Measurements from ENCODE around the gene UMOD.

UMOD gene

DNA sequence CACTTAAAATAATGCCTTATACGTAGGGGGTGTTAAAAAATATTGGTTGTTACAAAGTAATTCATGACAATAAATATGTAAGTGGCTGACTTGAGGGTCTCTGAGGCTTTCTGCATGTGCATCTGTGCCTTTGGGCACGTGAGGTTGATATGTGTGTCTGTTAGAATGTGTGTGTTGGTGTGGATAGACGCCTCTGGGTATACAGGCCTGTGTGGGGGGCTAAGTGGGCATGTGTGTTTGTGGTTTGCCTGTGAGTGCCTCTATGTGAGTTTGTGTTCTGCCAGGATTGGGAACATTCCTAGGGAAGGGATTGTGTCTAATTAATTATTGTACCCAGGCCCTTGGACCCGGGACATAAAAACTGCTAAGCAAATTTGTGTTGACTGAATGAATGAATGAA is 44.2 kb downstream of the UMOD start:
- TF ChIP-seq CREB1 (IDR thresholded peaks at IDR 0.05; ENCODE audit: low read depth) (no peak), FOXM1 (IDR thresholded peaks at IDR 0.05; ENCODE audit: borderline replicate concordance, low read depth) (no peak), TCF12 (IDR thresholded peaks at IDR 0.05; ENCODE audit: low read depth) (no peak), YY1 (IDR thresholded peaks at IDR 0.05; ENCODE audit: low read depth) (no peak)

GRCh38 chr16:20307791-20308190 is 44.7 kb downstream of the UMOD start:
- no peak for TF ChIP-seq YY1 (IDR thresholded peaks at IDR 0.05; ENCODE audit: low read depth)
- TF ChIP-seq EP300 (IDR thresholded peaks at IDR 0.05; ENCODE audit: borderline replicate concordance) = no peak
- TF ChIP-seq RAD21 (IDR thresholded peaks at IDR 0.05; ENCODE audit: low read depth) = no peak
- TF ChIP-seq TAF1 (IDR thresholded peaks at IDR 0.05; ENCODE audit: low read depth) = no peak
- TF ChIP-seq FOXM1 (IDR thresholded peaks at IDR 0.05; ENCODE audit: borderline replicate concordance, low read depth) = no peak
- TF ChIP-seq MAX (IDR thresholded peaks at IDR 0.05) = no peak
- TF ChIP-seq, protein P1, sequence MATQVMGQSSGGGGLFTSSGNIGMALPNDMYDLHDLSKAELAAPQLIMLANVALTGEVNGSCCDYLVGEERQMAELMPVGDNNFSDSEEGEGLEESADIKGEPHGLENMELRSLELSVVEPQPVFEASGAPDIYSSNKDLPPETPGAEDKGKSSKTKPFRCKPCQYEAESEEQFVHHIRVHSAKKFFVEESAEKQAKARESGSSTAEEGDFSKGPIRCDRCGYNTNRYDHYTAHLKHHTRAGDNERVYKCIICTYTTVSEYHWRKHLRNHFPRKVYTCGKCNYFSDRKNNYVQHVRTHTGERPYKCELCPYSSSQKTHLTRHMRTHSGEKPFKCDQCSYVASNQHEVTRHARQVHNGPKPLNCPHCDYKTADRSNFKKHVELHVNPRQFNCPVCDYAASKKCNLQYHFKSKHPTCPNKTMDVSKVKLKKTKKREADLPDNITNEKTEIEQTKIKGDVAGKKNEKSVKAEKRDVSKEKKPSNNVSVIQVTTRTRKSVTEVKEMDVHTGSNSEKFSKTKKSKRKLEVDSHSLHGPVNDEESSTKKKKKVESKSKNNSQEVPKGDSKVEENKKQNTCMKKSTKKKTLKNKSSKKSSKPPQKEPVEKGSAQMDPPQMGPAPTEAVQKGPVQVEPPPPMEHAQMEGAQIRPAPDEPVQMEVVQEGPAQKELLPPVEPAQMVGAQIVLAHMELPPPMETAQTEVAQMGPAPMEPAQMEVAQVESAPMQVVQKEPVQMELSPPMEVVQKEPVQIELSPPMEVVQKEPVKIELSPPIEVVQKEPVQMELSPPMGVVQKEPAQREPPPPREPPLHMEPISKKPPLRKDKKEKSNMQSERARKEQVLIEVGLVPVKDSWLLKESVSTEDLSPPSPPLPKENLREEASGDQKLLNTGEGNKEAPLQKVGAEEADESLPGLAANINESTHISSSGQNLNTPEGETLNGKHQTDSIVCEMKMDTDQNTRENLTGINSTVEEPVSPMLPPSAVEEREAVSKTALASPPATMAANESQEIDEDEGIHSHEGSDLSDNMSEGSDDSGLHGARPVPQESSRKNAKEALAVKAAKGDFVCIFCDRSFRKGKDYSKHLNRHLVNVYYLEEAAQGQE (IDR thresholded peaks at IDR 0.05; ENCODE audit: low read depth) = no peak
- TF ChIP-seq USF1 (IDR thresholded peaks at IDR 0.05) = no peak
- no peak for TF ChIP-seq TCF12 (IDR thresholded peaks at IDR 0.05; ENCODE audit: low read depth)
- no peak for TF ChIP-seq CEBPB (IDR thresholded peaks at IDR 0.05)
- TF ChIP-seq EGR1 (IDR thresholded peaks at IDR 0.05) = no peak
- no peak for TF ChIP-seq TEAD4 (IDR thresholded peaks at IDR 0.05)
- no peak for TF ChIP-seq ZBTB7A (IDR thresholded peaks at IDR 0.05; ENCODE audit: low read depth)
- no peak for TF ChIP-seq NFIC (IDR thresholded peaks at IDR 0.05)
- TF ChIP-seq CREB1 (IDR thresholded peaks at IDR 0.05; ENCODE audit: low read depth) = no peak

DNA sequence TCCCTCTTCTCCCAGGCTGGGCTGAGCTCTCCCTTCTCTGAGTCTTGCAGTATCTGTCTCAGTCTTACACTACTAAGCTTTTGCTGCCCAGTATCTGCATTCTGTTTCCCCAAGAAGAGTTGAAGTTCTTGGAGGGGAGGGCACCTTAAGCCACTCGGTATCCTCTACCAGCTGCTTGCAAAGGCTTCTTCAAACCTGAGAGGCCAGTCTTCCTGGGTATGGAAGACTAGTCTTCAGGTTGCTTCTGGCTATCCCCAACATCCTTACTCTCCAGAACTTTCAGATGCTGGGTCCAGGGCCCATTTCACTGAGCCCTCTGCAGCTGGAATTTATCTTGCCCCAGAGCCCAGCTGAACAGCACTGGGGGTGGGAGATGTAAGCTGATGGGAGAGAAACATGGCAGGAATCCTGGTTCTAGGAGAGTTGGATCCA is 45.3 kb downstream of the UMOD start:
- TF ChIP-seq FOXM1 (IDR thresholded peaks at IDR 0.05; ENCODE audit: borderline replicate concordance, low read depth) = no peak
- no peak for TF ChIP-seq TAF1 (IDR thresholded peaks at IDR 0.05; ENCODE audit: low read depth)
- TF ChIP-seq TCF12 (IDR thresholded peaks at IDR 0.05; ENCODE audit: low read depth) = no peak
- TF ChIP-seq MAX (IDR thresholded peaks at IDR 0.05) = no peak
- TF ChIP-seq EP300 (IDR thresholded peaks at IDR 0.05; ENCODE audit: borderline replicate concordance) = no peak
- no peak for TF ChIP-seq USF1 (IDR thresholded peaks at IDR 0.05)
- no peak for TF ChIP-seq NFIC (IDR thresholded peaks at IDR 0.05)
- TF ChIP-seq TEAD4 (IDR thresholded peaks at IDR 0.05) = no peak
- no peak for TF ChIP-seq ZBTB7A (IDR thresholded peaks at IDR 0.05; ENCODE audit: low read depth)
- no peak for TF ChIP-seq EGR1 (IDR thresholded peaks at IDR 0.05)
- no peak for TF ChIP-seq CREB1 (IDR thresholded peaks at IDR 0.05; ENCODE audit: low read depth)
- no peak for TF ChIP-seq CEBPB (IDR thresholded peaks at IDR 0.05)

DNA sequence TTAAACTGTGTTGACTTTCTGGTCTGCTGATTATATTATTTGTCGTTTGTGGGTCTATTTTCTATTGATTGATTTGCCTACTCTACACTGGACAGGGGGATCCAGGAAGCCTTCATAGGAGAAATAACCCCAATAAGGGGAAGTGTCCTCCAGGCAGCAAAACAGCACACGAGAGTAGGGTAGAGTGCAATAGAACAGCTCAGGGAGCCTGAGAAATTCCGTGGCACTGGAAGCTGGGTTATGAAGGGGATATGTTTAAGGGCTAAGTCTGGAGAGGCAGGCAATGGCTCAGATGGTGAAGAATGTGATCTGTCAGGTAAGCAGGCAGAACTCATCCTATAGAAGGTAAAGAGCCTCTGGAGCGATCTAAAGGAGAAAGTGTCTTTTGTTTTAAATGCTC is 46.1 kb downstream of the UMOD start:
- TF ChIP-seq EGR1 (IDR thresholded peaks at IDR 0.05) (no peak), CREB1 (IDR thresholded peaks at IDR 0.05; ENCODE audit: low read depth) (no peak), CEBPB (IDR thresholded peaks at IDR 0.05) (no peak), TAF1 (IDR thresholded peaks at IDR 0.05; ENCODE audit: low read depth) (no peak), EP300 (IDR thresholded peaks at IDR 0.05; ENCODE audit: borderline replicate concordance) (no peak), NFIC (IDR thresholded peaks at IDR 0.05) (no peak), TCF12 (IDR thresholded peaks at IDR 0.05; ENCODE audit: low read depth) (no peak), USF1 (IDR thresholded peaks at IDR 0.05) (no peak), YY1 (IDR thresholded peaks at IDR 0.05; ENCODE audit: low read depth) (no peak), TEAD4 (IDR thresholded peaks at IDR 0.05) (no peak)
- TF ChIP-seq, protein P1 (IDR thresholded peaks at IDR 0.05; ENCODE audit: low read depth) = no peak

DNA sequence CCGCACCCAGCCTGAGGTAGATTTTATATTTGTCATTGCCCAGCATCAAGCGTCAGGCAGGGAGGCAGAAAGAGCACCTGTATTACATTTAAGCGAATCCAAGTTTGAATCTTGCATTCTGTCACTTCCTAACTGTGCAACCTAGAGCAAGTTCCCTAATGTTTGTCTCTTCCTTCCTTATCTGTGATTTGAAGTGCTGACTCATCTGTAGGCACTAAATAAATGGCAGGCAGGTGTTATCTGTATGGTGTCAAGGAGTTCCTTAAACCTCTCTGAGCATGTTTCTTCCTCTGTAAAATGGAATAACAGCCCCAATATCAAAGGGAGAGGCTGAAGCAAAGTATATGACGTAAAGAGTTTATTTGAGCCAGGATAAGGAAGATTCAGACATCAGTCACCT is 49.5 kb downstream of the UMOD start:
- TF ChIP-seq FOXM1 (IDR thresholded peaks at IDR 0.05; ENCODE audit: borderline replicate concordance, low read depth) (no peak), EGR1 (IDR thresholded peaks at IDR 0.05) (no peak), YY1 (IDR thresholded peaks at IDR 0.05; ENCODE audit: low read depth) (no peak), CEBPB (IDR thresholded peaks at IDR 0.05) (no peak), USF1 (IDR thresholded peaks at IDR 0.05) (no peak), ZBTB7A (IDR thresholded peaks at IDR 0.05; ENCODE audit: low read depth) (no peak), RAD21 (IDR thresholded peaks at IDR 0.05; ENCODE audit: low read depth) (no peak), MAX (IDR thresholded peaks at IDR 0.05) (no peak), NFIC (IDR thresholded peaks at IDR 0.05) (no peak), TCF12 (IDR thresholded peaks at IDR 0.05; ENCODE audit: low read depth) (no peak), EP300 (IDR thresholded peaks at IDR 0.05; ENCODE audit: borderline replicate concordance) (no peak), CREB1 (IDR thresholded peaks at IDR 0.05; ENCODE audit: low read depth) (no peak), TAF1 (IDR thresholded peaks at IDR 0.05; ENCODE audit: low read depth) (no peak), TEAD4 (IDR thresholded peaks at IDR 0.05) (no peak)
- TF ChIP-seq, protein P1 (IDR thresholded peaks at IDR 0.05; ENCODE audit: low read depth) = no peak

Measured in Ishikawa (cell line).